HG02623 (cell line): ENCODE results near the gene SERTAD2.

ENCODE experiments used
- ATAC-seq: cut with Tn5 transposase; IDR thresholded peaks from one replicate; pipeline ENCODE4 v1.9.1; 2021; ENCODE audit warnings: moderate library complexity; ENCODE audit not compliant: unreplicated experiment

The SERTAD2 gene

GRCh38 chr2:64586883-64587481 is 66.7 kb downstream of the SERTAD2 start:
- ATAC-seq = no peak

GRCh38 chr2:64586054-64586453 is 67.7 kb downstream of the SERTAD2 start:
- no peak for ATAC-seq

- peak; percentile 89 for ATAC-seq
Observed at GRCh38 chr2:64582774-64583340, 70.9 kb downstream of the SERTAD2 start.

GRCh38 chr2:64581777-64582539 is 71.8 kb downstream of the SERTAD2 start:
- peak; percentile 38 for ATAC-seq
